Activated T-cell treated with anti-CD3 and anti-CD28 coated beads, Interleukin-2, amount 50 U/mL, for 72 hours (primary cell): ENCODE results near the gene APOOL. TPM values are rescaled to one million over a fixed set of nuclear protein-coding genes. Genes with fewer than 3 reads are reported as not detected.
A peak's percentile ranks its signal among the peaks of the same experiment; 100 is the strongest.
"Not testable (repeated sequence)": the region's sequence is repeated elsewhere in the genome, so short reads cannot be mapped to it uniquely, and the experiment has no call there.

Experiments
- ATAC-seq, 2 donors: fragments of 150-1000 bp; cut with Tn5 transposase; replicated peaks in 1 of 2; 2 replicates each; pipeline ENCODE4 v1.10.0; 2021; ENCODE audit warnings: moderate library complexity in 2 of 2, mild to moderate bottlenecking in 1 of 2
- DNase-seq, 2 donors: peaks; one replicate each; pipeline ENCODE4 v3.0.0; 2021 to 2022; ENCODE audit warnings: mixed read lengths in 1 of 2
- H3K27ac Mint-ChIP-seq: one replicate; pipeline ENCODE4 v1.8.0; 2022; ENCODE audit warnings: mild to moderate bottlenecking, moderate library complexity, mixed read lengths
- H3K27me3 Mint-ChIP-seq: one replicate; pipeline ENCODE4 v1.8.0; 2022; ENCODE audit warnings: low read depth, mixed read lengths
- H3K36me3 Mint-ChIP-seq, 2 donors: one replicate each; pipeline ENCODE4 v1.8.0; 2022; ENCODE audit warnings: mixed read lengths in 2 of 2, mild to moderate bottlenecking in 1 of 2; ENCODE audit not compliant: insufficient read depth in 2 of 2
- H3K4me1 Mint-ChIP-seq: one replicate; pipeline ENCODE4 v1.8.0; 2022; ENCODE audit warnings: low read depth, mixed read lengths
- H3K4me3 Mint-ChIP-seq, 2 donors: one replicate each; pipeline ENCODE4 v1.8.0; 2022; ENCODE audit warnings: mild to moderate bottlenecking in 2 of 2, mixed read lengths in 2 of 2, moderate library complexity in 2 of 2
- H3K9me3 Mint-ChIP-seq, 2 donors: one replicate each; pipeline ENCODE4 v1.8.0; 2022; ENCODE audit warnings: mixed read lengths in 2 of 2
- total RNA-seq, 2 donors: library from RNA; stranded (reverse); gene quantifications; one replicate each; pipeline ENCODE4 v1.2.3, GENCODE V29; 2022

The APOOL gene, protein sequence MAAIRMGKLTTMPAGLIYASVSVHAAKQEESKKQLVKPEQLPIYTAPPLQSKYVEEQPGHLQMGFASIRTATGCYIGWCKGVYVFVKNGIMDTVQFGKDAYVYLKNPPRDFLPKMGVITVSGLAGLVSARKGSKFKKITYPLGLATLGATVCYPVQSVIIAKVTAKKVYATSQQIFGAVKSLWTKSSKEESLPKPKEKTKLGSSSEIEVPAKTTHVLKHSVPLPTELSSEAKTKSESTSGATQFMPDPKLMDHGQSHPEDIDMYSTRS
- total RNA-seq = 10 to 100 TPM; 19.6 to 20.0 TPM

DNA sequence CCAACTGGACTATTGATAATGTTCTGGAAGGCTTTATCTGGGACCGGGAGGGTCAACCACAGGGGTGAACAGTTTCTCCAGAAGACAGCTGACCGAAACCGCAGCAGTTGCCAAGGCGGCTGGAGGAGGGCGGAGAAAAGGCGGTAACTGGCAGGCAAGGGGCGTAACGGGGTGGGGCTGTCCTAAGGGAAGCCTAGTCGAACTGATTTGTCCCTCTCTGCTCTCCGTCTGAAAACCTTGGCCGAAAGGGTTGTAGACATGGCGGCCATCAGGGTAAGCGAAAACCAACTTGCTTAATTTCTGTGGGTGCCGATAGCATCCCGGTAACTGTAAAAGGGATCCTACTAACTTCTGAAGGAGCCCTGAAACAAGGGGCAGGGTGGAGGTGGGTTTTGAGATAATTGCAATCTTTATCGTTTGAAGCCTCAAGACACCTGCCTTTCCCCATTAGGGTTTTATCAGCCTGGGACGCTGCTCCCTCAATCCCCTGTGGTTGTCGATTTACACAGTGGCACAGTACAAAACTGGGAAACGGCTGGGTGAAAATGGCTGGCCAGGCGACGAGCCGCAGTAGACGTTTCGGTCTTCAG is at the start of gene APOOL:
Gene APOOL, plus strand, starts transcription at position 223 of the 590 bp plus-strand sequence. Its CDS starts 36 bp downstream, at position 259.
- H3K9me3 Mint-ChIP-seq = no peaks in the 10 kb centered on the region
- no peaks in the 10 kb centered on the region for H3K4me1 Mint-ChIP-seq
- peak; percentile 81 to 86 for DNase-seq
- H3K36me3 Mint-ChIP-seq = no peaks in the 10 kb centered on the region
- no peaks in the 10 kb centered on the region for H3K27me3 Mint-ChIP-seq
- H3K4me3 Mint-ChIP-seq = peak within 1 kb of the TSS; percentile 85 to 90
- peak; percentile 95 to 99 for ATAC-seq
- H3K27ac Mint-ChIP-seq = peak within 1 kb of the TSS; percentile 77

DNA sequence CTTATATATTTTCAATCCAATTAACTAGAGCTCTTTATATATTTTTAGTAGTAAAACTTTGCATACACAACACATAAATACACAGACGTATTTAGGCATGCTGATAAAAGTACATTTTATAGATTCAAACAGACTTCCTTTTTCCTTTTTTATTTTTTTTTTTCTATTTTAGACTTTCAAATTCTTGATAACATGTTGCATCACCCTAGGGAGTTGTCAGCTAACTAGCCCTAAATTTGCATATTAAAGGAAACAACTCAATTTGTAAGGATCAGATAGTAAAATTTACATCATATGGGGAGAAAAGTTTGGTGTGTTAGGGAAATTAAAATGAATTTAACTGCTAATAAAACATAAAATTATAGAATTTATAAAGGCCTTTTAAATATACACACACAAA is 47.4 kb upstream of the APOOL start:
- no peak overlapping the region for H3K4me3 Mint-ChIP-seq
- H3K27ac Mint-ChIP-seq = no peak overlapping the region
- no peaks in the 10 kb centered on the region for H3K36me3 Mint-ChIP-seq
- peaks cover 19% of the 10 kb centered on the region for H3K27me3 Mint-ChIP-seq
- H3K9me3 Mint-ChIP-seq = no peaks in the 10 kb centered on the region
- ATAC-seq = no peak
- no peak for DNase-seq
- no peaks in the 10 kb centered on the region for H3K4me1 Mint-ChIP-seq

DNA sequence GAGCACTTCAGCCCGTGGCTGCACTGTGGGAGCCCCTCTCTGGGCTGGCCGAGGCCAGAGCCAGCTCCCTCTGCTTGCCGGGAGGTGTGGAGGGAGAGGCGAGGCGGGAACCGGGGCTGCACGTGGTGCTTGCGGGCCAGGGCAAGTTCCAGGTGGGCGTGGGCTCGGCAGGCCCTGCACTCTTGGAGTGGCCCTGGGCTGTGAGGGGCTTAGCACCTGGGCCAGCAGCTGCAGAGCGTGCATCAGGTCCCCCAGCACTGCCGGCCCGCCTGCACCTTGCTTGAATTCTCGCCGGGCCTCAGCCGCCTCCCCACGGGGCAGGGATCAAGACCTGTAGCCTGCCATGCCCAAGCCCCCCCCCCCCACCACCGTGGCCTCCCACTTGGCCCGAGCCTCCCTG is 28.9 kb upstream of the APOOL start:
- ATAC-seq = no peak
- Mint-ChIP-seq H3K4me1 (no peaks in the 10 kb centered on the region), H3K27me3 (peaks cover 10% of the 10 kb centered on the region), H3K4me3 (no peak overlapping the region), H3K9me3 (peaks cover 2 to 4% of the 10 kb centered on the region in 2 donors), H3K36me3 (no peaks in the 10 kb centered on the region), H3K27ac (no peak overlapping the region)
- no peak for DNase-seq

DNA sequence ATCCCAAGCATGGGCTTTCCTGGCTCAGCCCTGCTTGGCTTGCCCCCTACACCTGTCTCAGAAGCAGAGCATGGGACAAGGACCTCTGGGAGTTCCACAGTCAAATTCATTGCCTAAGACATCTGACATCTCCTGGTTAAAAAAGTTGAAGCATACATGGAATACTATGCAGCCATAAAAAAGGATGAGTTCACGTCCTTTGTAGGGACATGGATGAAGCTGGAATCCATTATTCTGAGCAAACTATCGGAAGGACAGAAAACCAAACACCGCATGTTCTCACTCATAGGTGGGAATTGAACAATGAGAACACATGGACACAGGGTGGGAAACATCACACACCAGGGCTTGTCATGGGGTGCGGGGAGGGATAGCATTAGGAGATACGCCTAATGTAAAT is 11.9 kb upstream of the APOOL start:
- H3K27me3 Mint-ChIP-seq = peaks cover 29% of the 10 kb centered on the region
- H3K4me3 Mint-ChIP-seq, H3K9me3 Mint-ChIP-seq, H3K4me1 Mint-ChIP-seq, DNase-seq, H3K36me3 Mint-ChIP-seq, H3K27ac Mint-ChIP-seq, ATAC-seq: not testable (repeated sequence)

DNA sequence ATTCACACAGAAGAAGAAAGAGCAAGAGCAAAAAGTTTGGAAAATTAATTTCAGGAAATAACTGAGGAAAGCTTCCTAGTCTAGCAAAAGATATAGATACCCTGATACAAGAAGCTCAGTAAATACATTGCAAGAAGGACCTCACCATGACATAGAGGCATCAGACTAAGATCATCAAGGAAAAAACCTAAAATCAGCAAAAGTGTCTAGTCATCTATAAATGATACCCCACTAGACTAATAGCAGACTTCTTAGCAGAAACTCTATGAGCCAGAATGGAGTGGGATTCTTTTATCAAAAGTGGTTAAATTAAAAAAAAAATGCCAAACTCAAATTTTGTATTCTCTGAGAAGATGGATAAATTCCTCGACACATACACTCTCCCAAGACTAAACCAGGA is 10.5 kb upstream of the APOOL start:
- Mint-ChIP-seq H3K27ac (no peak overlapping the region), H3K36me3 (peaks cover 0 to 2% of the 10 kb centered on the region in 2 donors), H3K9me3 (peaks cover 0 to 1% of the 10 kb centered on the region in 2 donors), H3K4me3 (no peak overlapping the region), H3K4me1 (no peaks in the 10 kb centered on the region), H3K27me3 (peaks cover 35% of the 10 kb centered on the region)
- DNase-seq = no peak
- ATAC-seq = no peak

DNA sequence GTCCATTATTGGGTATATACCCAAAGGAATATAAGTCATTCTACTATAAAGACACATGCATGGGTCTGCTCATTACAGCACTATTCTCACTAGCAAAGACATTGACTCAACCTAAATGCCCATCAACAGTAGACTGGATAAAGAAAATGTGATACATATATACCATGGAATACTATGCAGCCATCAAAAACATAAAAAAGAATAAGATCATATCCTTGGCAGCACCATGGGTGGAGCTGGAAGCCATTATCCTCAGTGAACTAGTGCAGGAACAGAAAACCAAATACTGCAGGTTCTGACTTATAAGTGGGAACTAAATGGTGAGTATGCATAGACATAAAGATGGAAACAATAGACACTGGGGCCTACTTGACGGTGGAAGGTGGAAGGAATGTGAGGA is 2.3 kb upstream of the APOOL start:
- Mint-ChIP-seq H3K4me3 (no peak overlapping the region), H3K27me3 (peaks cover 9% of the 10 kb centered on the region), H3K27ac (no peak overlapping the region), H3K4me1 (no peaks in the 10 kb centered on the region), H3K36me3 (no peaks in the 10 kb centered on the region), H3K9me3 (no peaks in the 10 kb centered on the region)
- DNase-seq (no peak), ATAC-seq (no peak)

DNA sequence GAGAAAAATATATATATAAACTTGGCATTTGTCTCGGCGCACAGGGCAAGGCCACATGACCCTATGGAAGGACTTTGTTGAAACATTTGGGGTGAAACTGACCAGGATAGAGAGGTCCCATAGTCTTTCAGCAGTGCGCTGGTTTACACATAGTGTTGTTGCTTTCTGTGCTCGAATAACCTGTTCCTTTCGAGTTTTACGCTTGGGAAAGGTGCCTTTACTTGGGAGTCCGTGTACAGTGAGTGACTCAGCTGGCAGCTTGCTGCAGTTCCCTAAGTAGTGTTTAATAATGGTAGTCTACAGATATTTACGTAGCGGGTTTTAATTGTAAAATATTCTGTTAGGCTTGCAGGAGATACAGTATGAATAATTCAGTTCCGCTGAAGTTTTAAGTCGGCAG is 578 bp downstream of the APOOL start:
- DNase-seq = no peak
- Mint-ChIP-seq H3K4me1 (no peaks in the 10 kb centered on the region), H3K4me3 (peak overlapping the region; percentile 85 to 90), H3K36me3 (no peaks in the 10 kb centered on the region), H3K9me3 (no peaks in the 10 kb centered on the region), H3K27me3 (no peaks in the 10 kb centered on the region), H3K27ac (peak overlapping the region; percentile 77)
- peak; percentile 4 to 8 for ATAC-seq

DNA sequence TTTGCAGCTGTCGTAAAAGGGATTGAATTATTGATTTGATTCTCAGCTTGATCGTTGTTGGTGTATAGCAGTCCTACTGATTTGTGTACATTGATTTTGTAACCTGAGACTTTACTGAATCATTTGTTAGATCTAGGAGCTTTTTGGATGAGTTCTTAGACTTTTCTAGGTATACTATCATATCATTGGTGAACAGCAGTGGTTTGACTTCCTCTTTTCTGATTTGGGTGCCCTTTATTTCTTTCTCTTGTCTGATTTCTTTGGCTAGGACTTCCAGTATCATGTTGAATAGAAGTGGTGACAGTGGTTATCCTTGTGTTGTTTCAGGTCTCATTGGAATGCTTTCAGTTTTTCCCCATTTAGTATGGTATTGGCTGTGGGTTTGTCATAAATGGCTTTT is 8.4 kb downstream of the APOOL start:
- Mint-ChIP-seq H3K27me3 (no peaks in the 10 kb centered on the region), H3K27ac (no peak overlapping the region), H3K4me3 (no peak overlapping the region)

DNA sequence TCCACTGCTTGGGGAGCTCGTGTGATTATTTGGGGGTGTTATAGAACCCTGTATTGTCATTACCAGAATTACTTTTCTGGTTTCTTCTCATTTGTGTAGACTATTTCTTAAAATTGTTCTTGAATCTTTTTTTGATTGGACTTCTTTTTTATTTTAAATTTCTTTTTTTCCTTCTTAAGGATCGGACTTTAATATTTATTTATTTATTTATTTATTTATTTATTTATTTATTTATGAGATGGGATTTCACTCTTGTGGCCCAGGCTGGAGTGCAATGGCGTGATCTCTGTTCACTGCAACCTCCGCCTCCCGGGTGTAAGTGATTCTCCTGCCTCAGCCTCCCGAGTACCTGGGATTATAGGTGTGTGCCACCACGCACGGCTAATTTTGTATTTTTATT is 11.7 kb downstream of the APOOL start:
- ATAC-seq, H3K4me3 Mint-ChIP-seq, H3K27me3 Mint-ChIP-seq, H3K27ac Mint-ChIP-seq, H3K4me1 Mint-ChIP-seq, H3K9me3 Mint-ChIP-seq, DNase-seq: not testable (repeated sequence)
- H3K36me3 Mint-ChIP-seq = peaks cover 6 to 22% of the 10 kb centered on the region in 2 donors

More for the DNA sequence above, 8.4 kb downstream of the APOOL start:
- no peak for DNase-seq
- peaks cover 3 to 6% of the 10 kb centered on the region in 2 donors for H3K9me3 Mint-ChIP-seq
- ATAC-seq = no peak
- H3K4me1 Mint-ChIP-seq = peaks cover 6% of the 10 kb centered on the region
- peaks cover 2 to 9% of the 10 kb centered on the region in 2 donors for H3K36me3 Mint-ChIP-seq

DNA sequence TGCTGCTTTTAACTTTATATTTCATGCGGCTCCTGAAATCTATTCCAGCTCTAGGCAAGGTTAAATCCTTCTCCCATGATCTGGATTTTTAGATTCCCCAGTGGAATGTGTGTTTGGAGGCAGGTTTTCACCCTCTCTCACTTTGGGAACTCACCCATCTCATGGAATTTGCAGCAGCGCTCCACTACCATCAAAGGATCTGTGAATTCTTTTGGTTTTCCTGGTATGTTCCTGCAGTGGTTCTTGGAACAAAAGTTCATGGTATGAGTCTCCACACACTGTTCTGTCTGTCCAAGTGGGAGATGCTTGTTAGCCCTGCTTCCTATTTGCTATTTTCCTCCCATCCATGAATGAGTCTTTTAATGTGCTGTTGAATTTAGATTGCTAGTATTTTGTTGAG is 14.0 kb downstream of the APOOL start:
- H3K4me1 Mint-ChIP-seq = no peaks in the 10 kb centered on the region
- no peak overlapping the region for H3K4me3 Mint-ChIP-seq
- H3K27ac Mint-ChIP-seq = no peak overlapping the region
- no peaks in the 10 kb centered on the region for H3K27me3 Mint-ChIP-seq
- DNase-seq (no peak), ATAC-seq (no peak)
- H3K36me3 Mint-ChIP-seq = peaks cover 6 to 13% of the 10 kb centered on the region in 2 donors
- H3K9me3 Mint-ChIP-seq = peaks cover 3 to 4% of the 10 kb centered on the region in 2 donors

DNA sequence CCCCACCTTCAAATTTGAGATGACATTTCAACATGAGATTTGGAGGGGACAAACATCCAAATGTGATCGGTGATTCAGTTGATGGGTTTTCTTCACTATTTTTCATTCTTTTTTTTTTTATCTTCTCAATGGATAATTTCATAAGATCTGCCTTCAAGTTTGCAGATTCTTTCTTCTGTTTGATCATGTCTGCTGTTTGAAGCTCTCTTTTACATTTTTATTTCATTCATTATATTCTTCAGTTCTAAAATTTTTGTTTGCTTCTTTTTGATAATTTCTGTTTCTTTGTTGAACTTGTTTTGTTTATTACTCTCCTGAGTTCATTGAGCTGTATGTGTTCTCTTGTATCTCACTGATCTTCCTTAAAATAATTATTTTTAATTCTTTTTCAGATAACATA is 14.8 kb downstream of the APOOL start:
- H3K4me3 Mint-ChIP-seq = no peak overlapping the region
- H3K36me3 Mint-ChIP-seq = peaks cover 6 to 13% of the 10 kb centered on the region in 2 donors
- H3K27me3 Mint-ChIP-seq = no peaks in the 10 kb centered on the region

DNA sequence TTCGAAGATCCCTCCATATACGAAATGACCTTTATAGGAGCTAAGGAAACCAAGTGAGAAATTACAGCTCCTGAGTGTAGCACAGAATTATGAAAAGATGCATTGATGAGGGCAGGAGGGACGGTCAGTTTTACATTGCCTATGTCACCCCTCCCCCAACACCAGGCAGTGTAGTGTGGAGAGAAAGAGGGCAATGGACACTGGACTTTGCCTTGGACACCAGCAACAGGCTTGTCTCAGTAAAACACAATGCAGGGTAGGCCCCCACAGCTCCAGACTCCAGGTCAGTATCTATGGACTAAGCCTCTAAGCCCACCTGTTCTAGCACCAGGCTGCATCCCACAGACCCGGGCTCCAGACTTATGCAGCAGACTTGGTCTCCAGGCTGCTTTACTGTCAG is 16.5 kb downstream of the APOOL start:
- Mint-ChIP-seq H3K27ac (no peak overlapping the region), H3K36me3 (peaks cover 6 to 13% of the 10 kb centered on the region in 2 donors), H3K4me1 (no peaks in the 10 kb centered on the region), H3K27me3 (no peaks in the 10 kb centered on the region), H3K9me3 (peaks cover 2 to 3% of the 10 kb centered on the region in 2 donors), H3K4me3 (no peak overlapping the region)
- no peak for ATAC-seq
- DNase-seq = no peak

More for the DNA sequence above, 14.8 kb downstream of the APOOL start:
- Mint-ChIP-seq H3K9me3 (peaks cover 2 to 3% of the 10 kb centered on the region in 2 donors), H3K4me1 (no peaks in the 10 kb centered on the region), H3K27ac (no peak overlapping the region)
- DNase-seq (no peak), ATAC-seq (no peak)

DNA sequence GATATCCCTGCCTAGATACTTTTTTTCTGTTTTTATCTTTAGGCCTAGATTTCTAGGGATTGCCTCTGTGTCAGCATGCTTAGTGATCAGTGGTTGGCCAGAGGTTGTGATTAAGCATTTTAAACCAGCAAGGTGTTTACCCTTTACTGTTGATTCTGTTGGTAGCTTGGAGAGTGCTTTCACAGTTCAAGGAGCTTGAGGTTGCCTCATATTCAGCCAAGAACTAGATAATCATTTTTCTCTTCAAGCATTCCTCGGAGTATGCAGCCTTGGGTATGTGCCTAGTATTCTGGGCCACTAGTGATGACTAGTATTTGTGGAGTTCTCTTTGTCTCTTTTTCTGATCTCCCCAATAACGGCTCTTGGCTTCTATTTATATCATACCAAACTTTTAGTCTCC is 20.4 kb downstream of the APOOL start:
- peaks cover 5% of the 10 kb centered on the region for H3K27me3 Mint-ChIP-seq

DNA sequence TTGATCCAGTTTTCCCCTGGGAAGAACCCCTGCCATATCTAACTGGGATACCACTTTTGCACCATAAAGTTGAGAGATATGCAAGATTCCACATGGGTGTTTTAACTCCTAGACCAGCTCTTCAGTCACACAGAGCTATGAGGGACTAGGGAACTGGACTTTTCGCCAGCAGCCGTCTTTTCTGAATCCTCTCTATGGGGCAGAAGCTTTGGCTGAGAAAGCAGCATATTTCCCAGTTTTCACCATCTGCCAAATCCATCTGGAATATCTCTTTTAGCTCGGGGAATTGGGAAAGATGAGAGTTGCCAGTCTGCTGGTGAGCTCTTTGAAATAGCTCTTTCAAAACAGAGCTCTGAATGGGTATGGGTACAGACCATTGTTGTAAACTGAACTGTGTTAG is 20.9 kb downstream of the APOOL start:
- DNase-seq = no peak
- no peaks in the 10 kb centered on the region for H3K4me1 Mint-ChIP-seq
- no peak overlapping the region for H3K27ac Mint-ChIP-seq
- H3K4me3 Mint-ChIP-seq = no peak overlapping the region
- H3K9me3 Mint-ChIP-seq = no peaks in the 10 kb centered on the region
- no peak for ATAC-seq
- peaks cover 7% of the 10 kb centered on the region for H3K27me3 Mint-ChIP-seq
- peaks cover 0 to 5% of the 10 kb centered on the region in 2 donors for H3K36me3 Mint-ChIP-seq

More for the DNA sequence above, 20.4 kb downstream of the APOOL start:
- ATAC-seq = no peak
- Mint-ChIP-seq H3K4me1 (no peaks in the 10 kb centered on the region), H3K4me3 (no peak overlapping the region), H3K27ac (no peak overlapping the region), H3K36me3 (peaks cover 1 to 5% of the 10 kb centered on the region in 2 donors), H3K9me3 (no peaks in the 10 kb centered on the region)
- DNase-seq = no peak
